K562 (cell line): ENCODE results near the gene ZP1. TPM values are rescaled to one million over a fixed set of nuclear protein-coding genes. Genes with fewer than 3 reads are reported as not detected.

Experiments used
- ATAC-seq: fragments of 200-7000 bp; cut with Tn5 transposase; 3 replicates; pipeline ENCODE4 v1.9.1; 2020; ENCODE audit warnings: moderate library complexity
- BruUV-seq: library from RNA; stranded (reverse); fragments of 400-500 nt; replicated peaks from 2 replicates; lab custom pipeline; 2021; lab: Mats Ljungman, UMichigan
- CTCF ChIA-PET: fragments of 300-600 bp; formaldehyde crosslinking; extraction: SDS; loops from one replicate; lab custom pipeline; 2021; ENCODE audit warnings: low intra/inter-chr PET ratio; lab: Yijun Ruan, JAX
- POLR2A ChIA-PET: fragments of 300-600, 350-650 bp; sonication (Branson Sonifier 250); formaldehyde crosslinking; extraction: SDS; loops from one replicate; lab custom pipeline; 2021; ENCODE audit warnings: antibody characterized with exemption, inconsistent platforms; lab: Yijun Ruan, JAX
- DNase-seq, 4 experiments: peaks; one replicate each; pipeline versions ENCODE4 v3.0.0 to v3.0.0-alpha.2; 2011 to 2018; ENCODE audit warnings: low spot score in 3 of 4, mixed read lengths in 3 of 4; ENCODE audit errors: extremely low read depth in 1 of 4
- FAIRE-seq: peaks from 2 replicates; lab custom pipeline; 2011; peaks lifted over from hg19 to GRCh38; lab: Jason Lieb, UNC
- H2AFZ ChIP-seq: 2 replicates; pipeline ENCODE4 v1.6.0; 2011; ENCODE audit warnings: low read depth, low read length, control low read depth, inconsistent platforms
- H3K27ac ChIP-seq: fragments of 200-600 bp; 3 replicates; pipeline ENCODE4 v1.8.0; 2011; ENCODE audit warnings: low read depth, mild to moderate bottlenecking, control low read depth, inconsistent platforms, low read length, moderate library complexity, mixed read lengths; ENCODE audit errors: extremely low read depth
- H3K27me3 ChIP-seq, 2 experiments: fragments of 300-600 bp in 1 of 2; 2 replicates in 1 of 2; 3 replicates in 1 of 2; pipeline versions ENCODE4 v1.6.0 to v1.8.0; 2011; ENCODE audit warnings: inconsistent platforms in 2 of 2, low read length in 2 of 2, mild to moderate bottlenecking in 1 of 2, mixed read lengths in 1 of 2, moderate library complexity in 1 of 2; ENCODE audit not compliant: control insufficient read depth in 2 of 2, insufficient read depth in 2 of 2
- H3K36me3 ChIP-seq: fragments of 300-600 bp; 3 replicates; pipeline ENCODE4 v1.8.0; 2011; ENCODE audit warnings: mild to moderate bottlenecking, low read length, inconsistent platforms; ENCODE audit not compliant: control insufficient read depth, insufficient read depth
- H3K4me1 ChIP-seq, 2 experiments: fragments of 200-600 bp in 1 of 2; replicated peaks in 1 of 2; 2 replicates in 1 of 2; 3 replicates in 1 of 2; pipeline versions ENCODE4 v1.5.1 to v1.8.0; 2011; ENCODE audit warnings: inconsistent platforms in 2 of 2, low read length in 2 of 2, mild to moderate bottlenecking in 1 of 2, mixed read lengths in 1 of 2, moderate library complexity in 1 of 2; ENCODE audit not compliant: control insufficient read depth in 2 of 2, insufficient read depth in 2 of 2
- H3K4me2 ChIP-seq: 2 replicates; pipeline ENCODE4 v1.6.1; 2011; ENCODE audit warnings: low read length, control low read depth, inconsistent platforms, mixed read lengths; ENCODE audit not compliant: insufficient read depth
- H3K4me3 ChIP-seq: fragments of 200-600 bp; sonication (generic), shearing (Covaris generic); 2 replicates; pipeline ENCODE4 v1.5.1; 2016; ENCODE audit warnings: control low read depth, inconsistent platforms
- H3K79me2 ChIP-seq: fragments of 200-600 bp; 3 replicates; pipeline ENCODE4 v1.8.0; 2011; ENCODE audit warnings: low read length, inconsistent platforms; ENCODE audit not compliant: control insufficient read depth, insufficient read depth
- H3K9ac ChIP-seq, 2 experiments: 2 replicates each; pipeline versions ENCODE4 v1.6.0 to v1.6.1; 2011; ENCODE audit warnings: low read depth in 2 of 2, low read length in 2 of 2, control low read depth in 1 of 2, inconsistent platforms in 1 of 2, mild to moderate bottlenecking in 1 of 2, mixed read lengths in 1 of 2; ENCODE audit not compliant: insufficient read depth in 1 of 2
- H3K9me1 ChIP-seq: one replicate; pipeline ENCODE4 v1.6.0; 2011; ENCODE audit warnings: inconsistent platforms, mild to moderate bottlenecking, low read length, moderate library complexity; ENCODE audit not compliant: control insufficient read depth, insufficient read depth
- H3K9me3 ChIP-seq: replicated peaks from 2 replicates; pipeline ENCODE4 v1.5.1; 2011; ENCODE audit warnings: low read depth, low read length, inconsistent platforms; ENCODE audit not compliant: control insufficient read depth, insufficient read depth
- H4K20me1 ChIP-seq: replicated peaks from 2 replicates; pipeline ENCODE4 v1.6.1; 2011; ENCODE audit warnings: low read length, inconsistent platforms, mixed read lengths; ENCODE audit not compliant: control insufficient read depth, insufficient read depth
- ASH1L ChIP-seq: fragments of 450-650 bp; IDR thresholded peaks from 2 replicates; pipeline ENCODE4 v1.6.1; 2018; ENCODE audit warnings: borderline replicate concordance, mild to moderate bottlenecking, low read depth; ENCODE audit not compliant: partially characterized antibody
- CGGBP1 ChIP-seq: fragments of 250-450 bp; sonication (Bioruptor Pico); IDR thresholded peaks from 2 replicates; pipeline ENCODE4 v1.9.0; 2021; ENCODE audit warnings: mild to moderate bottlenecking
- DMBX1 ChIP-seq: fragments of 250-450 bp; sonication (Bioruptor Pico); IDR thresholded peaks from 2 replicates; pipeline ENCODE4 v1.8.0; 2022; ENCODE audit warnings: inconsistent platforms, mild to moderate bottlenecking, moderate library complexity, borderline replicate concordance
- FOXK1 ChIP-seq: sonication (generic); formaldehyde crosslinking; IDR thresholded peaks from 2 replicates; pipeline ENCODE4 v1.8.0; 2022; ENCODE audit warnings: missing genetic modification reagents, mild to moderate bottlenecking, borderline replicate concordance
- NFYB ChIP-seq: IDR thresholded peaks from 2 replicates; pipeline ENCODE4 v1.6.1; 2011; ENCODE audit warnings: mild to moderate bottlenecking, moderate library complexity; ENCODE audit not compliant: insufficient read length; ENCODE audit errors: extremely low read depth
- SRF ChIP-seq, 2 experiments: fragments of 250-450, 450-650 bp in 1 of 2; sonication (Bioruptor Pico) in 1 of 2; sonication (generic) in 1 of 2; formaldehyde crosslinking; IDR thresholded peaks; 2 replicates each; pipeline versions ENCODE4 v1.5.0 to v1.5.1; 2020 to 2022; ENCODE audit warnings: mild to moderate bottlenecking in 1 of 2, missing genetic modification reagents in 1 of 2
- XRCC3 ChIP-seq: fragments of 450-650 bp; IDR thresholded peaks from 2 replicates; pipeline ENCODE4 v1.6.1; 2017; ENCODE audit warnings: mild to moderate bottlenecking, moderate library complexity
- ZKSCAN1 ChIP-seq: fragments of 150-350 bp; IDR thresholded peaks from 2 replicates; pipeline ENCODE4 v1.6.1; 2016; ENCODE audit warnings: low read depth, low read length
- WGBS: fragments of 100-300 bp; shearing (Covaris generic); methylation state at CpG from one replicate; pipeline ENCODE4 v1.1.6; 2016; ENCODE audit warnings: low coverage, mixed read lengths; ENCODE audit not compliant: insufficient coverage; ENCODE audit errors: missing lambda C conversion rate; 5-methylcytosine and 5-hydroxymethylcytosine counted together
- in situ Hi-C: fragments of 300-500 bp; cut with MboI; formaldehyde crosslinking; loops from 4 replicates; pipeline ENCODE4 v1.15.0; 2018; ENCODE audit warnings: inconsistent platforms, mixed read lengths
- intact Hi-C: fragments of 100-400 bp; cut with micrococcal nuclease; formaldehyde crosslinking; loops from 2 replicates; pipeline ENCODE4 v1.14.2; 2022
- polyA plus RNA-seq, 8 experiments: library from polyadenylated mRNA; depleted of rRNA in 4 of 8; stranded (reverse) in 5 of 8; unstranded in 3 of 8; fragments of >200 nt; fragmentation: Nextera tagmentation in 2 of 8; fragmentation: Illumina TruSeq in 1 of 8; extraction: Ambion mirVana in 2 of 8; extraction: Trizol in 1 of 8; gene quantifications; 2 replicates each; pipeline versions ENCODE4 v1.2.1 to v1.2.3, GENCODE V29; 2011 to 2014; ENCODE audit warnings: inconsistent platforms in 1 of 8, missing spikeins in 1 of 8
- total RNA-seq, 7 experiments: library from RNA; depleted of rRNA in 6 of 7; stranded (reverse); fragments of >200 nt in 6 of 7; fragmentation: Illumina TruSeq in 2 of 7; extraction: Trizol in 2 of 7; gene quantifications; 2 replicates each; pipeline versions ENCODE4 v1.2.1 to v1.2.3, GENCODE V29; 2011 to 2021; ENCODE audit warnings: low replicate concordance in 1 of 7

ZP1 gene
- total and polyA plus RNA-seq, 9 of the 15 experiments (the other 6 are each of a cell fraction or from before 2014, with no cell fraction given): 0.11 to 0.15 TPM; not detected in 7

DNA sequence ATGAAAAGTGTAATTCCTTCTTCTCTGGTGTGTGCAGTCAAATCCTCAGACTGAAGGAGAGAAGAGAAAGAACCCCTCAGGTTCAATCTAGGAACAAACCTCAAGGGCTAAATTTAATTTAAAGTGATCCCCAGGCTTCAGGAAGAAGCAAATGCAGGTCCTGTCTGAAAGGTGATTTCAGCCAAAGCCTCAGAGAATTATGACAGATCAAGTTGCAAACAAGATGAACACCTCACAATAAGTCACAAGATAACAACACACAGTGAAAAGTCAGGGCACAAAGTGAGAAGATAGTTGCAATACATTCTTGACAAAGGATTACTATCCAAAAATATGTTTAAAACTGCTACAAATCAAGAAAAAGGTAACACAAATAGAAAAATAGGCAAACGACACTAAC lies 11.8 kb downstream of the ZP1 start:
- Histone ChIP-seq H3K9me3 (no peaks in the 10 kb centered on the region), H3K9me1 (peaks cover 3% of the 10 kb centered on the region), H3K4me2 (no peak overlapping the region), H3K9ac (no peak overlapping the region), H3K27ac (no peak overlapping the region), H3K36me3 (peaks cover 19% of the 10 kb centered on the region; the same call in 2 of the 3 replicates), H4K20me1 (no peaks in the 10 kb centered on the region), H3K79me2 (no peaks in the 10 kb centered on the region), H3K4me1 (0 out of 5 replicates have a peak, but pooled peaks cover 0 to 3% of the 10 kb centered on the region in 2 experiments), H2AFZ (no peak overlapping the region), H3K4me3 (no peak overlapping the region), H3K27me3 (no peaks in the 10 kb centered on the region)
- 41% methylated on average over 1 of the region's 1 CpG for WGBS
- CTCF ChIA-PET: interaction anchor here (0.6 kb wide), 1 partner anchor 266 kb away, joined by 4 read pairs; no protein-coding TSS in a partner anchor
- no TSS peak for BruUV-seq
- intact Hi-C loops: no loop called here
- no peak for DNase-seq
- in situ Hi-C loops: no loop called here
- POLR2A ChIA-PET: interaction anchor here (1.1 kb wide), 1 partner anchor 9 kb away, joined by 3 read pairs; no protein-coding TSS in a partner anchor
- no peak for FAIRE-seq
- ATAC-seq: no peak
- no peak for TF ChIP-seq SRF (CRISPR knock-in tag; IDR thresholded peaks at IDR 0.05)
- TF ChIP-seq FOXK1 (CRISPR knock-in tag): no peak
- TF ChIP-seq ZKSCAN1: no peak
- no peak for TF ChIP-seq CGGBP1 (CRISPR knock-in tag)
- TF ChIP-seq DMBX1: no peak
- no peak for TF ChIP-seq NFYB
- TF ChIP-seq ASH1L: no peak
- TF ChIP-seq XRCC3: no peak
